SK-N-SH treated with all-trans-retinoic acid at 6 μM for 48 hours (cell line): Measurements from ENCODE around the gene SPG21.

ENCODE experiments used
- ATAC-seq: fragments of 200-7000 bp; cut with Tn5 transposase; 3 replicates; pipeline ENCODE4 v1.9.1; 2020; ENCODE audit warnings: mild to moderate bottlenecking, moderate library complexity
- ARNTL ChIP-seq: fragments of 450-650 bp; formaldehyde crosslinking; IDR thresholded peaks from 2 replicates; pipeline ENCODE4 v1.5.0; 2020; ENCODE audit warnings: low read depth, mild to moderate bottlenecking, moderate library complexity, borderline replicate concordance
- BACH2 ChIP-seq: fragments of 250-450 bp; sonication (Bioruptor Pico); IDR thresholded peaks from 2 replicates; pipeline ENCODE4 v1.9.0; 2021; ENCODE audit warnings: mild to moderate bottlenecking, borderline replicate concordance
- CREB5 ChIP-seq: fragments of 250-450 bp; sonication (Bioruptor Pico); IDR thresholded peaks from 2 replicates; pipeline ENCODE4 v1.5.1; 2020; ENCODE audit warnings: low read depth, mild to moderate bottlenecking, moderate library complexity
- CSDC2 ChIP-seq: fragments of 250-450 bp; sonication (Bioruptor Pico); IDR thresholded peaks from 2 replicates; pipeline ENCODE4 v1.5.0; 2020; ENCODE audit warnings: mild to moderate bottlenecking, moderate library complexity
- CSRNP3 ChIP-seq: fragments of 250-450 bp; sonication (Bioruptor Pico); IDR thresholded peaks from 2 replicates; pipeline ENCODE4 v1.5.1; 2021; ENCODE audit warnings: mild to moderate bottlenecking, moderate library complexity
- ESRRG ChIP-seq: fragments of 250-450 bp; sonication (Bioruptor Pico); IDR thresholded peaks from 2 replicates; pipeline ENCODE4 v1.6.1; 2021; ENCODE audit warnings: mild to moderate bottlenecking
- GLIS3 ChIP-seq: fragments of 250-450 bp; sonication (Bioruptor Pico); IDR thresholded peaks from 2 replicates; pipeline ENCODE4 v1.5.0; 2020; ENCODE audit warnings: mild to moderate bottlenecking, moderate library complexity
- ISL1 ChIP-seq: fragments of 250-450 bp; sonication (Bioruptor Pico); IDR thresholded peaks from 2 replicates; pipeline ENCODE4 v2.1.2; 2022; ENCODE audit warnings: mild to moderate bottlenecking, moderate library complexity
- OSR1 ChIP-seq: fragments of 250-450 bp; sonication (Bioruptor Pico); IDR thresholded peaks from 2 replicates; pipeline ENCODE4 v1.8.0; 2022; ENCODE audit warnings: moderate library complexity, mild to moderate bottlenecking, inconsistent platforms
- POU6F1 ChIP-seq: fragments of 250-450 bp; sonication (Bioruptor Pico); IDR thresholded peaks from 2 replicates; pipeline ENCODE4 v1.8.0; 2021; ENCODE audit warnings: low read depth, mild to moderate bottlenecking, moderate library complexity, borderline replicate concordance
- PPARA ChIP-seq: fragments of 250-450 bp; sonication (Bioruptor Pico); IDR thresholded peaks from 2 replicates; pipeline ENCODE4 v1.5.0; 2020; ENCODE audit warnings: mild to moderate bottlenecking, borderline replicate concordance
- SNAI2 ChIP-seq: fragments of 250-450 bp; sonication (Bioruptor Pico); IDR thresholded peaks from 2 replicates; pipeline ENCODE4 v1.5.0; 2020; ENCODE audit warnings: mild to moderate bottlenecking, moderate library complexity
- TOX ChIP-seq: fragments of 250-450 bp; sonication (Bioruptor Pico); IDR thresholded peaks from 2 replicates; pipeline ENCODE4 v1.8.0; 2021; ENCODE audit warnings: mild to moderate bottlenecking, moderate library complexity, borderline replicate concordance
- ZNF565 ChIP-seq: fragments of 450-650 bp; formaldehyde crosslinking; conservative IDR thresholded peaks from 2 replicates; pipeline ENCODE4 v1.5.0; 2020; ENCODE audit warnings: low read depth, mild to moderate bottlenecking, moderate library complexity
- ZNF70 ChIP-seq: fragments of 450-650 bp; formaldehyde crosslinking; IDR thresholded peaks from 2 replicates; pipeline ENCODE4 v1.5.0; 2020; ENCODE audit warnings: mild to moderate bottlenecking, moderate library complexity
- ZNF8 ChIP-seq: fragments of 450-650 bp; formaldehyde crosslinking; IDR thresholded peaks from 2 replicates; pipeline ENCODE4 v1.5.0; 2020; ENCODE audit warnings: mild to moderate bottlenecking, moderate library complexity
- TF ChIP-seq, protein P1 (sequence below): fragments of 250-450 bp; sonication (Bioruptor Pico); IDR thresholded peaks from 2 replicates; pipeline ENCODE4 v1.8.0; 2020; ENCODE audit warnings: mild to moderate bottlenecking, moderate library complexity, borderline replicate concordance
- TF ChIP-seq, protein P2 (sequence below): fragments of 250-450 bp; sonication (Bioruptor Pico); IDR thresholded peaks from 2 replicates; pipeline ENCODE4 v1.5.0; 2020; ENCODE audit warnings: mild to moderate bottlenecking, moderate library complexity

SPG21 gene

DNA sequence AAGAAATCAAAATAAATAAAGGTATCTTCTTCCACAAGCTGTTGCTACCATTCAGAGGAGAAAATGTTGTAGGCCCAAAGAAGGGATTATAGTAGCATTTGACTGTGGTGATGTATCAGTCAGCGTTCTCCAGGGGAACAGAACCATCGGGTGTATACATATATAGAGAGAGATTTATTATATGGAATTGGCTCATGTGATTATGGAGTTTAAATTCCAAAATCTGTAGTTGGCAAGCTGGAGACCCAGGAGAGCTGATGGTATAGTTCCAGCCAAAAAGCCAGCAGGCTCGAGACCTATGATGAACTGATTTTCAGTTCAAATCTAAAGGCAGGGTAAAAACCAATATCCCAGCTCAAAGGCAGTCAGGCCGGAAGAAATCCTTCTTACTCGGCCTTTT lies 7.4 kb upstream of the SPG21 start:
- TF ChIP-seq ARNTL (CRISPR knock-in tag) (no peak), TOX (CRISPR knock-in tag) (no peak), ISL1 (CRISPR knock-in tag) (no peak), BACH2 (CRISPR knock-in tag) (no peak), ZNF565 (CRISPR knock-in tag) (no peak), PPARA (CRISPR knock-in tag) (no peak), CREB5 (CRISPR knock-in tag) (no peak), ESRRG (CRISPR knock-in tag) (no peak), POU6F1 (CRISPR knock-in tag) (no peak), ZNF8 (CRISPR knock-in tag) (no peak), SNAI2 (CRISPR knock-in tag) (no peak)
- TF ChIP-seq, protein P1, sequence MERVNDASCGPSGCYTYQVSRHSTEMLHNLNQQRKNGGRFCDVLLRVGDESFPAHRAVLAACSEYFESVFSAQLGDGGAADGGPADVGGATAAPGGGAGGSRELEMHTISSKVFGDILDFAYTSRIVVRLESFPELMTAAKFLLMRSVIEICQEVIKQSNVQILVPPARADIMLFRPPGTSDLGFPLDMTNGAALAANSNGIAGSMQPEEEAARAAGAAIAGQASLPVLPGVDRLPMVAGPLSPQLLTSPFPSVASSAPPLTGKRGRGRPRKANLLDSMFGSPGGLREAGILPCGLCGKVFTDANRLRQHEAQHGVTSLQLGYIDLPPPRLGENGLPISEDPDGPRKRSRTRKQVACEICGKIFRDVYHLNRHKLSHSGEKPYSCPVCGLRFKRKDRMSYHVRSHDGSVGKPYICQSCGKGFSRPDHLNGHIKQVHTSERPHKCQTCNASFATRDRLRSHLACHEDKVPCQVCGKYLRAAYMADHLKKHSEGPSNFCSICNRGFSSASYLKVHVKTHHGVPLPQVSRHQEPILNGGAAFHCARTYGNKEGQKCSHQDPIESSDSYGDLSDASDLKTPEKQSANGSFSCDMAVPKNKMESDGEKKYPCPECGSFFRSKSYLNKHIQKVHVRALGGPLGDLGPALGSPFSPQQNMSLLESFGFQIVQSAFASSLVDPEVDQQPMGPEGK (CRISPR knock-in tag): no peak
- TF ChIP-seq, protein P2, sequence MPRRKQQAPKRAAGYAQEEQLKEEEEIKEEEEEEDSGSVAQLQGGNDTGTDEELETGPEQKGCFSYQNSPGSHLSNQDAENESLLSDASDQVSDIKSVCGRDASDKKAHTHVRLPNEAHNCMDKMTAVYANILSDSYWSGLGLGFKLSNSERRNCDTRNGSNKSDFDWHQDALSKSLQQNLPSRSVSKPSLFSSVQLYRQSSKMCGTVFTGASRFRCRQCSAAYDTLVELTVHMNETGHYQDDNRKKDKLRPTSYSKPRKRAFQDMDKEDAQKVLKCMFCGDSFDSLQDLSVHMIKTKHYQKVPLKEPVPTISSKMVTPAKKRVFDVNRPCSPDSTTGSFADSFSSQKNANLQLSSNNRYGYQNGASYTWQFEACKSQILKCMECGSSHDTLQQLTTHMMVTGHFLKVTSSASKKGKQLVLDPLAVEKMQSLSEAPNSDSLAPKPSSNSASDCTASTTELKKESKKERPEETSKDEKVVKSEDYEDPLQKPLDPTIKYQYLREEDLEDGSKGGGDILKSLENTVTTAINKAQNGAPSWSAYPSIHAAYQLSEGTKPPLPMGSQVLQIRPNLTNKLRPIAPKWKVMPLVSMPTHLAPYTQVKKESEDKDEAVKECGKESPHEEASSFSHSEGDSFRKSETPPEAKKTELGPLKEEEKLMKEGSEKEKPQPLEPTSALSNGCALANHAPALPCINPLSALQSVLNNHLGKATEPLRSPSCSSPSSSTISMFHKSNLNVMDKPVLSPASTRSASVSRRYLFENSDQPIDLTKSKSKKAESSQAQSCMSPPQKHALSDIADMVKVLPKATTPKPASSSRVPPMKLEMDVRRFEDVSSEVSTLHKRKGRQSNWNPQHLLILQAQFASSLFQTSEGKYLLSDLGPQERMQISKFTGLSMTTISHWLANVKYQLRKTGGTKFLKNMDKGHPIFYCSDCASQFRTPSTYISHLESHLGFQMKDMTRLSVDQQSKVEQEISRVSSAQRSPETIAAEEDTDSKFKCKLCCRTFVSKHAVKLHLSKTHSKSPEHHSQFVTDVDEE (CRISPR knock-in tag): no peak
- ATAC-seq: no peak

GRCh38 chr15:64993290-64993689 lies 3.6 kb upstream of the SPG21 start:
- ATAC-seq: no peak
- TF ChIP-seq ESRRG (CRISPR knock-in tag): no peak
- TF ChIP-seq CSRNP3 (CRISPR knock-in tag): no peak
- TF ChIP-seq GLIS3 (CRISPR knock-in tag): no peak
- TF ChIP-seq OSR1 (CRISPR knock-in tag): no peak
- TF ChIP-seq SNAI2 (CRISPR knock-in tag): no peak
- TF ChIP-seq CREB5 (CRISPR knock-in tag): no peak
- no peak for TF ChIP-seq ZNF70 (CRISPR knock-in tag)
- TF ChIP-seq BACH2 (CRISPR knock-in tag): no peak
- TF ChIP-seq CSDC2 (CRISPR knock-in tag): no peak
- TF ChIP-seq, protein P1 (CRISPR knock-in tag): no peak
- TF ChIP-seq ZNF8 (CRISPR knock-in tag): no peak
